GM21526 (cell line): Measurements from ENCODE around the gene CNTNAP2.

ENCODE experiments used
- ATAC-seq: cut with Tn5 transposase; IDR thresholded peaks from one replicate; pipeline ENCODE4 v1.9.1; 2021; ENCODE audit warnings: moderate library complexity; ENCODE audit not compliant: unreplicated experiment, low FRiP score

Gene CNTNAP2

GRCh38 chr7:146731185-146731584, 614.6 kb downstream of the CNTNAP2 start:
- no peak for ATAC-seq

- no peak for ATAC-seq
These were observed 619.4 kb downstream of the CNTNAP2 start for GRCh38 chr7:146735992-146736391.

- ATAC-seq: no peak
These were observed 620.0 kb downstream of the CNTNAP2 start for GRCh38 chr7:146736446-146737190.

- no peak for ATAC-seq
These were observed 623.4 kb downstream of the CNTNAP2 start for GRCh38 chr7:146740039-146740438.

GRCh38 chr7:146741911-146742310, 625.3 kb downstream of the CNTNAP2 start:
- ATAC-seq: no peak

GRCh38 chr7:146754385-146754784, 637.8 kb downstream of the CNTNAP2 start:
- no peak for ATAC-seq

- no peak for ATAC-seq
These were observed 639.0 kb downstream of the CNTNAP2 start for GRCh38 chr7:146755585-146755984.

- ATAC-seq: no peak
These were observed 647.9 kb downstream of the CNTNAP2 start for GRCh38 chr7:146764458-146764857.

- ATAC-seq: no peak
These were observed 652.4 kb downstream of the CNTNAP2 start for GRCh38 chr7:146768957-146769356.

GRCh38 chr7:146772601-146773000, 656.0 kb downstream of the CNTNAP2 start:
- no peak for ATAC-seq

GRCh38 chr7:146773506-146773905, 656.9 kb downstream of the CNTNAP2 start:
- no peak for ATAC-seq

GRCh38 chr7:146781352-146782116, 664.9 kb downstream of the CNTNAP2 start:
- no peak for ATAC-seq

GRCh38 chr7:146787266-146787665, 670.7 kb downstream of the CNTNAP2 start:
- no peak for ATAC-seq

- ATAC-seq: no peak
These were observed 671.4 kb downstream of the CNTNAP2 start for GRCh38 chr7:146788008-146788407.

GRCh38 chr7:146791344-146792285, 675.0 kb downstream of the CNTNAP2 start:
- ATAC-seq: no peak

GRCh38 chr7:146804620-146805019, 688.0 kb downstream of the CNTNAP2 start:
- ATAC-seq: no peak

GRCh38 chr7:146805082-146805481, 688.5 kb downstream of the CNTNAP2 start:
- ATAC-seq: no peak

GRCh38 chr7:146826329-146826728, 709.7 kb downstream of the CNTNAP2 start:
- ATAC-seq: no peak

GRCh38 chr7:146830686-146831085, 714.1 kb downstream of the CNTNAP2 start:
- no peak for ATAC-seq

- no peak for ATAC-seq
These were observed 715.3 kb downstream of the CNTNAP2 start for GRCh38 chr7:146831875-146832274.

- no peak for ATAC-seq
These were observed 727.8 kb downstream of the CNTNAP2 start for GRCh38 chr7:146844405-146844804.
